GM12878 (cell line): Measurements from ENCODE around the gene CAB39L.

ENCODE experiments used
- EP300 ChIP-seq, 2 experiments: fragments of 150-350 bp in 1 of 2; IDR thresholded peaks; 2 replicates each; pipeline ENCODE4 v1.6.1; 2011 to 2012; ENCODE audit warnings: low read depth in 2 of 2, low read length in 2 of 2, borderline replicate concordance in 1 of 2, improper control_type of control experiment in 1 of 2, inconsistent platforms in 1 of 2; ENCODE audit not compliant: control insufficient read depth in 1 of 2
- MAX ChIP-seq: IDR thresholded peaks from 2 replicates; pipeline ENCODE4 v1.6.1; 2012; ENCODE audit warnings: low read depth, low read length, improper control_type of control experiment
- SUZ12 ChIP-seq: fragments of 200-600 bp; sonication (generic); IDR thresholded peaks from one replicate; pipeline ENCODE4 v1.6.1; 2018; ENCODE audit warnings: antibody characterized with exemption, mild to moderate bottlenecking; ENCODE audit not compliant: unreplicated experiment
- ZNF24 ChIP-seq: fragments of 450-650 bp; IDR thresholded peaks from 2 replicates; pipeline ENCODE4 v1.6.1; 2017; ENCODE audit warnings: antibody characterized with exemption, mild to moderate bottlenecking
- ZNF622 ChIP-seq: fragments of 450-650 bp; IDR thresholded peaks from 2 replicates; pipeline ENCODE4 v1.6.1; 2017; ENCODE audit warnings: mild to moderate bottlenecking, inconsistent platforms
- ZNF687 ChIP-seq: fragments of 450-650 bp; IDR thresholded peaks from 2 replicates; pipeline ENCODE4 v1.6.1; 2017; ENCODE audit warnings: mild to moderate bottlenecking, moderate library complexity

GRCh38 chr13:49388091-49388635, 55.7 kb downstream of the CAB39L start:
- TF ChIP-seq ZNF24 (no peak), ZNF622 (no peak), EP300 (IDR thresholded peaks at IDR 0.05; ENCODE audit: borderline replicate concordance in 1 of 2, control insufficient read depth in 1 of 2, low read depth in 2 of 2, low read length in 2 of 2) (no peak), SUZ12 (no peak), MAX (no peak), ZNF687 (no peak)
